ENCODE measurements around the gene GAPDH.

GRCh38 chr12:6538420-6539313 lies 4.3 kb downstream of the GAPDH start:
- TF ChIP-seq CTCF (IDR thresholded peaks at IDR 0.05): no peak
- no peak for TF ChIP-seq POLR2AphosphoS5 (IDR thresholded peaks at IDR 0.05; ENCODE audit: insufficient read depth in 1 of 2, low read depth in 1 of 2)
- no peak for TF ChIP-seq POLR2A (IDR thresholded peaks at IDR 0.05)
